ACC112 (cell line): ENCODE data around the gene ZSWIM5.

Experiments
- H2AFZ ChIP-seq: fragments of 200-600 bp; sonication (generic); one replicate; pipeline ENCODE4 v1.6.0; 2017; ENCODE audit warnings: antibody characterized with exemption, low read length; ENCODE audit not compliant: unreplicated experiment
- H3K27ac ChIP-seq: fragments of 200-600 bp; sonication (generic); 2 replicates; pipeline ENCODE4 v1.5.1; 2014; ENCODE audit warnings: low read depth, mild to moderate bottlenecking, antibody characterized with exemption, low read length, moderate library complexity
- H3K27me3 ChIP-seq: fragments of 200-600 bp; sonication (generic); 2 replicates; pipeline ENCODE4 v1.6.1; 2014; ENCODE audit warnings: mild to moderate bottlenecking, antibody characterized with exemption, low read length, moderate library complexity, mixed read lengths; ENCODE audit not compliant: insufficient read depth
- H3K36me3 ChIP-seq: fragments of 200-600 bp; sonication (generic); 2 replicates; pipeline ENCODE4 v1.6.1; 2016; ENCODE audit warnings: mild to moderate bottlenecking, antibody characterized with exemption, low read length, moderate library complexity, mixed read lengths; ENCODE audit not compliant: insufficient read depth
- H3K4me1 ChIP-seq: fragments of 200-600 bp; sonication (generic); one replicate; pipeline ENCODE4 v1.6.1; 2016; ENCODE audit warnings: low read length, mixed read lengths; ENCODE audit not compliant: insufficient read depth, unreplicated experiment, control insufficient read depth
- H3K4me3 ChIP-seq: fragments of 200-600 bp; sonication (generic); 2 replicates; pipeline ENCODE4 v1.5.1; 2014; ENCODE audit warnings: mild to moderate bottlenecking, low read depth, low read length
- H3K79me2 ChIP-seq: fragments of 200-600 bp; sonication (generic); one replicate; pipeline ENCODE4 v1.6.0; 2016; ENCODE audit warnings: low read length; ENCODE audit not compliant: control insufficient read depth, unreplicated experiment, insufficient read depth

The ZSWIM5 gene

GRCh38 chr1:45035631-45036301 lies 170.6 kb downstream of the ZSWIM5 start:
- Histone ChIP-seq H3K27me3 (no peaks in the 10 kb centered on the region), H3K4me3 (no peak overlapping the region), H2AFZ (no peak overlapping the region), H3K27ac (no peak overlapping the region), H3K4me1 (no peaks in the 10 kb centered on the region), H3K79me2 (no peaks in the 10 kb centered on the region), H3K36me3 (no peaks in the 10 kb centered on the region)

- H3K27ac ChIP-seq = no peak overlapping the region
- H2AFZ ChIP-seq = no peak overlapping the region
- H3K4me1 ChIP-seq = no peaks in the 10 kb centered on the region
- no peak overlapping the region for H3K4me3 ChIP-seq
- no peaks in the 10 kb centered on the region for H3K27me3 ChIP-seq
- no peaks in the 10 kb centered on the region for H3K79me2 ChIP-seq
- H3K36me3 ChIP-seq = no peaks in the 10 kb centered on the region
These were observed 173.0 kb downstream of the ZSWIM5 start for GRCh38 chr1:45033356-45033755.

GRCh38 chr1:45032837-45033236 lies 173.6 kb downstream of the ZSWIM5 start:
- no peak overlapping the region for H3K27ac ChIP-seq

GRCh38 chr1:45026446-45026845 lies 180.0 kb downstream of the ZSWIM5 start:
- Histone ChIP-seq H3K27ac (peak overlapping the region; percentile 23; the same call in 1 of the 2 replicates), H3K36me3 (no peaks in the 10 kb centered on the region), H3K4me1 (peaks cover 15% of the 10 kb centered on the region), H3K79me2 (no peaks in the 10 kb centered on the region), H2AFZ (peak overlapping the region; percentile 15), H3K27me3 (no peaks in the 10 kb centered on the region), H3K4me3 (no peak overlapping the region)

More at GRCh38 chr1:45032837-45033236, 173.6 kb downstream of the ZSWIM5 start:
- Histone ChIP-seq H3K27me3 (no peaks in the 10 kb centered on the region), H3K36me3 (no peaks in the 10 kb centered on the region), H3K4me1 (no peaks in the 10 kb centered on the region), H2AFZ (no peak overlapping the region), H3K79me2 (no peaks in the 10 kb centered on the region), H3K4me3 (no peak overlapping the region)

GRCh38 chr1:45023663-45024062 lies 182.7 kb downstream of the ZSWIM5 start:
- H3K36me3 ChIP-seq = no peaks in the 10 kb centered on the region
- no peak overlapping the region for H2AFZ ChIP-seq
- H3K27me3 ChIP-seq = no peaks in the 10 kb centered on the region
- H3K4me3 ChIP-seq = no peak overlapping the region
- H3K79me2 ChIP-seq = no peaks in the 10 kb centered on the region
- H3K4me1 ChIP-seq = peaks cover 15% of the 10 kb centered on the region
- no peak overlapping the region for H3K27ac ChIP-seq

GRCh38 chr1:45018599-45019230 lies 187.7 kb downstream of the ZSWIM5 start:
- peaks cover 8% of the 10 kb centered on the region for H3K79me2 ChIP-seq
- H3K27me3 ChIP-seq = no peaks in the 10 kb centered on the region
- peaks cover 4% of the 10 kb centered on the region for H3K4me1 ChIP-seq
- H3K36me3 ChIP-seq = 0 out of 2 replicates have a peak, but pooled peaks cover 4% of the 10 kb centered on the region
- no peak overlapping the region for H3K4me3 ChIP-seq
- no peak overlapping the region for H2AFZ ChIP-seq
- no peak overlapping the region for H3K27ac ChIP-seq

- H3K4me3 ChIP-seq = no peak overlapping the region
- H3K27ac ChIP-seq = no peak overlapping the region
- H3K36me3 ChIP-seq = 0 out of 2 replicates have a peak, but pooled peaks cover 4% of the 10 kb centered on the region
- no peaks in the 10 kb centered on the region for H3K27me3 ChIP-seq
- H2AFZ ChIP-seq = no peak overlapping the region
- peaks cover 12% of the 10 kb centered on the region for H3K4me1 ChIP-seq
- peaks cover 23% of the 10 kb centered on the region for H3K79me2 ChIP-seq
These were observed 189.6 kb downstream of the ZSWIM5 start for GRCh38 chr1:45016767-45017166.

GRCh38 chr1:45016090-45016697 lies 190.2 kb downstream of the ZSWIM5 start:
- peaks cover 17% of the 10 kb centered on the region for H3K4me1 ChIP-seq
- H3K36me3 ChIP-seq = 0 out of 2 replicates have a peak, but pooled peaks cover 4% of the 10 kb centered on the region
- no peak overlapping the region for H2AFZ ChIP-seq
- peaks cover 23% of the 10 kb centered on the region for H3K79me2 ChIP-seq
- no peaks in the 10 kb centered on the region for H3K27me3 ChIP-seq
- no peak overlapping the region for H3K27ac ChIP-seq
- no peak overlapping the region for H3K4me3 ChIP-seq

- no peak overlapping the region for H3K27ac ChIP-seq
- no peak overlapping the region for H2AFZ ChIP-seq
- H3K4me3 ChIP-seq = no peak overlapping the region
- peaks cover 23% of the 10 kb centered on the region for H3K79me2 ChIP-seq
- 0 out of 2 replicates have a peak, but pooled peaks cover 4% of the 10 kb centered on the region for H3K36me3 ChIP-seq
- peaks cover 17% of the 10 kb centered on the region for H3K4me1 ChIP-seq
- no peaks in the 10 kb centered on the region for H3K27me3 ChIP-seq
These were observed 190.7 kb downstream of the ZSWIM5 start for GRCh38 chr1:45015683-45016082.

- H3K27ac ChIP-seq = no peak overlapping the region
These were observed 191.9 kb downstream of the ZSWIM5 start for GRCh38 chr1:45014321-45015028.

More at GRCh38 chr1:45014321-45015028, 191.9 kb downstream of the ZSWIM5 start:
- Histone ChIP-seq H2AFZ (no peak overlapping the region), H3K4me1 (peaks cover 17% of the 10 kb centered on the region), H3K36me3 (0 out of 2 replicates have a peak, but pooled peaks cover 4% of the 10 kb centered on the region), H3K27me3 (no peaks in the 10 kb centered on the region), H3K79me2 (peaks cover 33% of the 10 kb centered on the region), H3K4me3 (no peak overlapping the region)
